ENCODE results near the gene RELT. TPM values are rescaled to one million over a fixed set of nuclear protein-coding genes. Genes with fewer than 3 reads are reported as not detected.

The RELT gene
- total and polyA plus RNA-seq, 2 of the 13 experiments (the other 11 are each of a cell fraction or from before 2014, with no cell fraction given), result 2.5 to 4.7 TPM

GRCh38 chr11:73331138-73331916 is 44.9 kb upstream of the RELT start (continued):
- peak; percentile 56 for TF ChIP-seq ZNF770 (CRISPR knock-in tag; IDR thresholded peaks at IDR 0.05)
- TF ChIP-seq NFKBIZ (CRISPR knock-in tag; IDR thresholded peaks at IDR 0.05), result no peak
- no peak; the same call in 1 of the 2 replicates for TF ChIP-seq ZNF746 (CRISPR knock-in tag; IDR thresholded peaks at IDR 0.05)
- no peak for TF ChIP-seq CREB3 (CRISPR knock-in tag; IDR thresholded peaks at IDR 0.05)
- TF ChIP-seq ZSCAN5A (CRISPR knock-in tag; IDR thresholded peaks at IDR 0.05; ENCODE audit: borderline replicate concordance), result no peak
- TF ChIP-seq ATAD3A (CRISPR knock-in tag; IDR thresholded peaks at IDR 0.05), result no peak
- no peak for TF ChIP-seq ZNF350 (CRISPR knock-in tag; IDR thresholded peaks at IDR 0.05; ENCODE audit: borderline replicate concordance, low read depth)
- no peak for TF ChIP-seq ZNF639 (CRISPR knock-in tag; conservative IDR thresholded peaks at IDR 0.05)
- no peak for TF ChIP-seq SMARCE1 (IDR thresholded peaks at IDR 0.05; ENCODE audit: borderline replicate concordance)
- TF ChIP-seq KIAA2018 (CRISPR knock-in tag; IDR thresholded peaks at IDR 0.05; ENCODE audit: borderline replicate concordance), result no peak
- TF ChIP-seq MEIS2 (CRISPR knock-in tag; IDR thresholded peaks at IDR 0.05), result peak; percentile 79
- TF ChIP-seq TBX3 (IDR thresholded peaks at IDR 0.05; ENCODE audit: borderline replicate concordance), result no peak
